ENCODE results near the gene TMC1.

The TMC1 gene

GRCh38 chr9:72600671-72601070 lies 79.3 kb downstream of the TMC1 start:
- no peak for DNase-seq (ENCODE audit: low read depth in 2 of 3, low spot score in 2 of 3)

DNA sequence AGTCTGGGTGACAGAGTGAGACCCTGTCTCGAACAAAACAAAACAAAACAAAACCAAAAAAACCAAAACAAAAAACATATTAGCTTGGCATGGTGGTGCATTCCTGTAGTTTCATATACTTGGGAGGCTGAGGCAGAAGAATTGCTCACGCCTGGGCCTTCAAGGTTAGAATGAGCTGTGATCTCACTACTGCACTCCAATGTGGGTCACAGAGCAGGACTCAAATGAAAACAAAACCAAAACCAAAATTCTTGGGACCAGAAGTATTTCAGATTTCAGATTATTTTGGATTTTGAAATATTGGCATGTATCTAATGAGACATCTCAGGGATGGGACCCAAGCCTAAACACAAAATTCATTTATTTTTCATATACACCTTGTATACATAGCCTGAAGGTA lies 80.2 kb downstream of the TMC1 start:
- DNase-seq (ENCODE audit: low read depth in 2 of 3, low spot score in 2 of 3) = no peak

GRCh38 chr9:72612449-72612848 lies 91.0 kb downstream of the TMC1 start:
- no peak for DNase-seq (ENCODE audit: low read depth in 2 of 3, low spot score in 2 of 3)

DNA sequence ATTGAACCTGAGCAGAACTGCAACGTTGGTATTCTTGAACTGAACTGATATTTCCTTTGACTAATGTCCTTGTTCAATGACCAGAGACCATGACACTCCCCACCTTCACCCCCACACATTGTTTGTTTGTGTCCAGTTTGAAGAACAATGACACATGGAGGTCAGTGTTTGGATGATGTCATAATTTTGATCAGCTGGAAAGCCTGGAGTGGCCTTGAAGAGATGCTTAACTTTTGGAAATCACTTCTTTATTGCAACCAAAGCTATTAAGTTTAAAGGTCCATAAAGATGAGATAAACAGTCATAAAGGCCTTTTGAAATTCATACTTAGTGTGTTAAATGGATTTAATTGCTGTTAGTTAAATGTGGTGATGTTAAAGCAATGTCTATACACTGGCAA lies 92.7 kb downstream of the TMC1 start:
- DNase-seq (ENCODE audit: low read depth in 2 of 3, low spot score in 2 of 3) = no peak

DNA sequence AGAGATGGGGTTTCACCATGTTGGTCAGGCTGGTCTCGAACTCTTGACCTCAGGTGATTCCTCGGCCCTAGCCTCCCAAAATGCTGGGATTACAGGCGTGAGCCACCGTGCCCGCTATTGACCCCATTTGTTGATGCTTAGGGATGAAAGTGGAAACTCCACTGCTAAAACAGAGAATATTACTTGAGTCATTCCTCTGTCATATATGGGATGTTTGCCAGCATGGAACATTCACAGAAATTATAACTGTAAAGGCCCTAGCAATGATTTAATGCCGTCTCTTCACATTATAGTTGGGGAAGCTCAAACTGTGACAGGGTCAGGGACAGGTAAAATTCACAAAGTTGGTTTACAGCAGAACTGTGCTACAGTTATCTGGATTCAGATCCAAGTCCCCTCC lies 94.5 kb downstream of the TMC1 start:
- DNase-seq (ENCODE audit: low read depth in 2 of 3, low spot score in 2 of 3) = no peak

DNA sequence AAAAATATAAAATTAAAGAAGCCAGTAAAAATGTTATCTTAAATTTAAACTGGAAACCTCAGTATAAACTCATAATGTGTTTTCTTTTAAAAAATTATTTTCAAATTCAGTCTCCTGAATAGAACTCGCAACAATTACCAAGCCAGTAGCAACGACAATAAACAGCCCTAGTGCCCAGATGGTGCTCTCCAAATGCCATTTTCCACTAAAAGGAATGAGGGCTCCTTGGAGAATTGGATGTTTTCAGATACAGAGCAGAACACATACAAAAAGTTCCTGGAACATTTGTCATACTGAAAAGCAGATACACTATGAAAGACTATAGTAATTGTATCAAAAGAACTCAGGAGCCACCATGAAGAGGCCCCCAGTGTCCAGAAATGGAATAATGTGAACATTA lies 97.4 kb downstream of the TMC1 start:
- no peak for DNase-seq (ENCODE audit: low read depth in 2 of 3, low spot score in 2 of 3)

GRCh38 chr9:72622186-72622585 lies 100.8 kb downstream of the TMC1 start:
- DNase-seq (ENCODE audit: low read depth in 2 of 3, low spot score in 2 of 3) = no peak

- DNase-seq (ENCODE audit: low read depth in 2 of 3, low spot score in 2 of 3) = no peak
Observed at GRCh38 chr9:72623156-72623555, 101.7 kb downstream of the TMC1 start.

GRCh38 chr9:72627147-72627546 lies 105.7 kb downstream of the TMC1 start:
- DNase-seq (ENCODE audit: low read depth in 2 of 3, low spot score in 2 of 3) = no peak

GRCh38 chr9:72627956-72628540 lies 106.6 kb downstream of the TMC1 start:
- DNase-seq (ENCODE audit: low read depth in 2 of 3, low spot score in 2 of 3) = no peak

DNA sequence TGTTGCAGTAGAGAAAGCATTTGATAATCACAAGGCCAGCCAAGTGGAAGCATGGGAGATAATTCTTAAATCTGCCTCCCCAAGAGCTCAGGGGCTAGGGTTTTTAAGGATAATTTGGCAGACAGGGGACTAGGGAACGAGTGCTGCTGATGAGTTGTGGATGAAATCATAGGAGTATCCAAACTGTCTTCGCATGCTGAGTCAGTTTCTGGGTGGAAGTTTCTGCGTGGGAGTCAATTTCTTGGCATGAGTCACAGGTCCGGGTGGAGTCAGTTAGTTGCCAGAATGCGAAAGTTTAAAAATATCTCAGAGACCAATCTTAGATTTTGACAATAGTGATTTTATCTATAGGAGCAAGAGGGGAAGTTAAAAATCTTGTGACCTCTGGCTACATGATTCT lies 112.6 kb downstream of the TMC1 start:
- DNase-seq (ENCODE audit: low read depth in 2 of 3, low spot score in 2 of 3) = no peak

GRCh38 chr9:72635197-72635596 lies 113.8 kb downstream of the TMC1 start:
- DNase-seq (ENCODE audit: low read depth in 2 of 3, low spot score in 2 of 3) = no peak

DNA sequence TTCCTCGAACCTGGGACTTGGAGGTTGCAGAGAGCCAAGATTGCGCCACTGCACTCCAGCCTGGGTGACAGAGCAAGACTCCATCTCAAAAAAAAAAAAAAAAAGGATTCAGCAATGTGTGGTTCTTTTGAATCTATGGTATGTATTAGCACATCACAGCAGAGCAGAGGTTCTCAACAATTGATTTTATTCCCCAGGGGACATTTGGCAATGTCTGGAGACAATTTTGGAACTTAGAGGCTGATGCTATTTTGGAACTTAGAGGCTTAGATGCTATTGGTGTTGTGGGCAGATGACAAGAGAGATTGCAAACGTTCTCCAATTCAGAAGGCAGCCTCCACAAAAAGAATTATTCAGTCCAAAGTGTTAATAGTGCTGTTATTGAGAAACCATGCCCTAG lies 115.2 kb downstream of the TMC1 start:
- no peak for DNase-seq (ENCODE audit: low read depth in 2 of 3, low spot score in 2 of 3)

DNA sequence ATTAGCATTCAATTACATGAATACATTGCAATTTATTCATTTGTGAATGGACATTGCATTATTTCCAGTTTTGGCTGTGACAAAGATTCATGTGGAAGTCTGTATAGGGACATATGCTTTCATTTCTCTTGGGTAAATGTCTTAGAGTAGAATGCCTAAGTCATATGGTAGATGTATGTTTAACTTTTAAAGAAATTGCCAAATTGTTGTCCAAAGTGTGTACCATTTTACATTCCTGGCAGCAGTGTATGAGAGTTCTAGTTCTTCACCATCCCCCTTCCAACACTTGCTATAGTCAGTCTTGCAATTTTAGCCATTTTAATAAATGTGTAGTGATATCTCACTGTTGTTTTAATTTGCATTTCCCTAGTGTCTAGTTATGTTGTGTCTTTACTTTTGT lies 122.2 kb downstream of the TMC1 start:
- DNase-seq (ENCODE audit: low read depth in 2 of 3, low spot score in 2 of 3) = no peak

DNA sequence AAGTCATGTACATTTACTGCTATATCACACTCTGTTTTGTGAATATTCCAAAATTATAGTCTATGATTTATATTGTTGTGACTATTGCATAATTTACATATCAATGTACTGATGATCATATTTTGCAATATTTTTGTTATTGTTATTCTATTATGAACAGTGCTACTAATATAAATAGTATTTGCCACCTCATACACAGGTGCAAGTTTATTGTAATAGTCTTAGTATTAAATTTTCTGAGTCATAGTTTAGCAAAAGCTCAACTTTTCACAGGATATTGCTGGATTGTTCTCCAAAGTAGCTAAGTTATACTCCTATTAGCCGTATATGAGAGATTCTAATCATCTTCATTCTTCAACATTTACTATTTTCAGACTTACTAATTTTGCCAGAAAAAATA lies 124.7 kb downstream of the TMC1 start:
- DNase-seq (ENCODE audit: low read depth in 2 of 3, low spot score in 2 of 3) = no peak

DNA sequence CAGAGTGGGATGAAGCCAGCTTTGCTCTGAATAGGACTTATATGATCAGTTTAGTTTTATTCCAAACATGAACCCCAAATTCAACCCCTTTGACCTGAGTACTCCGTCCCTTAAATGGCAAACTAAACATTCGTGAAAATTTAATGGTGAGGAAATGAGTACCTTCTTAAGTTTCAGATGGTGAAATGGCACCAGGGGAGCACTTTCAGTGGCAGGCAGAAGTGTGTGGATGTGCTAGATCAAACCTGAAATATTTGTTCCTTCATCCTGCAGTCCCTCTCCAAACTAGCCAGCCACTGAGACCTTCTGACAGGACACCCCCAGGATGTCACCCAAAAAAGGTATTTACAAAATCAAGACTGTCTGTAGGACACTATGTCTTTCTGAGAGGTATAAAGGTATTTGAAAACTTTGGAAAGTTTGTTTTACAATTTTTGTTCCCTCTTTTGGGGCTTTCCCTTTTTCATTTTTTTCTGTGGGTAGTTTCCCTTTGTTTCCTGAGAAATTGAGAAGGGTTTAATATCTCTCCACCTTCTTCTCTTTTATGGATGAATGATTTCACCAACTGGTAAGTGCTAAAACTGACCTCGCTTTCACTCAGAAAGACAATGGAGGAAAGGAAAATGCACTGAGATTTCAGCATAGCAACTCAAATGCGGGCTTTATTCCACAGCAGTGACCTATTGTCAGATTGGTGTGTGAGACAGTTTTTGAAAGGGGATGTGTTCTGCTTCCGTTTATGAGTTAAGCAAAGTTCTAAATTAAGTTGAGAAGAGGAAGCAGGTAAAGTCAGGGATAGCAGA lies 127.1 kb downstream of the TMC1 start:
- DNase-seq (ENCODE audit: low read depth in 2 of 3, low spot score in 2 of 3) = no peak

- no peak for DNase-seq (ENCODE audit: low read depth in 2 of 3, low spot score in 2 of 3)
Observed at GRCh38 chr9:72649127-72649442, 127.7 kb downstream of the TMC1 start.

DNA sequence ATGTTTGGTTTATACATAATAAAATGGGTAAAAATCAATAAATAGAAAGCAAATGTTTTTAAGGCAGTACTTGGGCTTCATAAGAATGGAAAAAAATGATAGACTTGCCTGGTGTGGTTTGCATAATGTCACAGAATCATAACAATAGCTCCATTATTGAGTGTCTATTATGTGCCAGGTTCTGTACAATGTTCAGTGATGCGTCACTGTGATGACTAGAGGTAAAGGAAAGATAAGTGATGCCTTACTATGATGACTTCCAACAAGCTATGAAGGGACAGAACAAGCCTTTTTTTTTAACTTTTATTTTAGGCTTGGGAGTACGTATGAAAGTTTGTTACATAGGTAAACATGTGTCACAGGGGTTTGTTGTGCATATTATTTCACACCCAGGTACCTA lies 128.8 kb downstream of the TMC1 start:
- no peak for DNase-seq (ENCODE audit: low read depth in 2 of 3, low spot score in 2 of 3)

DNA sequence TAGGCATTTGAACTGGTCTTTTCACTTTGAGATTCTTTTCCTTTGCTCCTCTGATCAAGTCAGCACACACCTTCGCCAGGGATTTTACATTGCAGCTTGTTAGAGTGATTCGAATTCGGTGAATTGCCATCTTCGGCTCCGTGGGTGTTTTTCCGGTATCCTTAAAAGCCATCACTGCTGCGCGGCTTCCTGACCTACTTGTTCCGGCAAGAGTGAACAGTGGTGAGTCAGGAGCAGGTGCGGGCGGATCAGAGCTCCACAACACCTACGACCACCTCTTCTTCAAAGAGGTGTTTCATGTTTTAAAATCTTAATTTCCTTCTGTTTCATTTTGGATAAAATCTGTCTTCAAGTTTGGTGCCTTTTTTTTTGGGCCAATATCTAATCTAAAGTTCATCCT lies 134.6 kb downstream of the TMC1 start:
- no peak for DNase-seq (ENCODE audit: low read depth in 2 of 3, low spot score in 2 of 3)

DNA sequence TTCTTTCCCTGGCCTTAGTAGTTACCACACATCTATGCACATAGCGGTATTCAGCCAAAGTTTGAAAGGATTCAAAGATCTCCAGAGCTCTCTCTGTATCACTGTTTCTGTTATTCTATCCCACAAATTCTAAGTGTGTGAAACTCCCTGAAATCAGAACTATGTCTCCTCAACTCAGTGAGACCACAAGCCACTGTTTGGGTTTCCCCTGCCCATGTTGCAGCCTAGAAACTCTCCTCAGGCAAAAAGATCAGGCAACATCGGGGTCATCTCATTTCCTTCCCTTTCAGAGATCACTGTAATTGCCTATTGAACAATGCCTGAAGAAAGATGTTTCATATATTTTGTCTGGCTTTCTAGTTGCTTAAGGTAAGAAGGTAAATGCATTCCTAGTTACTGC lies 135.6 kb downstream of the TMC1 start:
- DNase-seq (ENCODE audit: low read depth in 2 of 3, low spot score in 2 of 3) = no peak

GRCh38 chr9:72658703-72659102 lies 137.3 kb downstream of the TMC1 start:
- no peak for DNase-seq (ENCODE audit: low read depth in 2 of 3, low spot score in 2 of 3)

DNA sequence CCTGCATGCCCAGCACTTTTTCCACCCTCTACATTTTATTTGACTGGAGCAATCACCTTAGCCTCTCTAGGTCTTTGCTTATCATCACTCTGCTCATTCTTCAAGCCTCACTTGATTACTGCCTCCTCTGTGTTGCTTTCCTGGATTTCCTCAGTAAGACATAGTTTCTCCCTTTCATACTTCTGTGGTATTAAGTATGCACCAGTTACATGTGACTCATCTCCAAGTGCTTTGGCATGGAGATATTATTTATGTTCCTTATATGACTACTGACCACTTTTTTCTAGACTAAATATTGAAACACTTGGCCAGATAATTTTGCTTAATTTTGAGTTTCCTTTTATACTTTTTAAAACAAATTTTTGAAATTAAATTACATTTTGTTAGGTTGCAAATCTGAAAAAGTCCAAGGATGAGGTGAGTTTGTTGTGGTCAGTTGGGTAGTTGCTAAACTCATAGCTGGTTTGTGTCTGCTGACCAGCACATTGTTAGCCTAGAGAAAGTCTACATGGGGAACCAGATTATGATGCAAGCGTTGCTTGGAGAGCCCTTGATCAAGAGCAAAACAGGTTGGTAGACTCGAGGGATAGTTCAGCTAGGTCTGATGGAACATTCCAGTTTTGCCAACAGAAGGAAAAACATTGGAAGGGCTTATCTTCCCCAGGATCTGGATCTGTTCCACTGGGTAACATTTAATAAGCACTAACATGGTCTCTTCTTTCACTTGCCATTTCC lies 140.2 kb downstream of the TMC1 start:
- no peak for DNase-seq (ENCODE audit: low read depth in 2 of 3, low spot score in 2 of 3)

DNA sequence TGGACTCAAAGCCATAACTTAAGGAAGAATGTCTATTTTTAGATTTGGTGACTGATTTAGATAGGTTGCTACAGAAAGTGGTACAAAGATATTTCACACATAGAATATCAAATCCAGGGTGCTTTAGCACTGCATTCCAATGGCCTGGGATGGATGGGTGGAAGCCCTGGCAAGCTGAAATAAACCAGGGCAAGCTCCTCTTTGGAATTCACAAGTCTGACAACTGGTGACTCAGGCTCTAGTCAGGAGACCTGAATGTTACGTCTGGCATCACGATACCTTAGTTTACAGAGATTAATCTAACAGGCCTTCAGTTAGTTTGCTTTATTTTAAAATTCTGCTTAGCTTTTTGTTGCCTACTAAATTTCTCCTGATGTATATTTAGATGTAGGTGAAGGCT lies 144.0 kb downstream of the TMC1 start:
- DNase-seq (ENCODE audit: low read depth in 2 of 3, low spot score in 2 of 3) = no peak
